Measurements from ENCODE around the gene BACH2. TPM values are rescaled to one million over a fixed set of nuclear protein-coding genes. Genes with fewer than 3 reads are reported as not detected.

Gene BACH2
- total and polyA plus RNA-seq, 9 of the 15 experiments (the other 6 are each of a cell fraction or from before 2014, with no cell fraction given), result 0.06 to 3.1 (median 0.59) TPM

DNA sequence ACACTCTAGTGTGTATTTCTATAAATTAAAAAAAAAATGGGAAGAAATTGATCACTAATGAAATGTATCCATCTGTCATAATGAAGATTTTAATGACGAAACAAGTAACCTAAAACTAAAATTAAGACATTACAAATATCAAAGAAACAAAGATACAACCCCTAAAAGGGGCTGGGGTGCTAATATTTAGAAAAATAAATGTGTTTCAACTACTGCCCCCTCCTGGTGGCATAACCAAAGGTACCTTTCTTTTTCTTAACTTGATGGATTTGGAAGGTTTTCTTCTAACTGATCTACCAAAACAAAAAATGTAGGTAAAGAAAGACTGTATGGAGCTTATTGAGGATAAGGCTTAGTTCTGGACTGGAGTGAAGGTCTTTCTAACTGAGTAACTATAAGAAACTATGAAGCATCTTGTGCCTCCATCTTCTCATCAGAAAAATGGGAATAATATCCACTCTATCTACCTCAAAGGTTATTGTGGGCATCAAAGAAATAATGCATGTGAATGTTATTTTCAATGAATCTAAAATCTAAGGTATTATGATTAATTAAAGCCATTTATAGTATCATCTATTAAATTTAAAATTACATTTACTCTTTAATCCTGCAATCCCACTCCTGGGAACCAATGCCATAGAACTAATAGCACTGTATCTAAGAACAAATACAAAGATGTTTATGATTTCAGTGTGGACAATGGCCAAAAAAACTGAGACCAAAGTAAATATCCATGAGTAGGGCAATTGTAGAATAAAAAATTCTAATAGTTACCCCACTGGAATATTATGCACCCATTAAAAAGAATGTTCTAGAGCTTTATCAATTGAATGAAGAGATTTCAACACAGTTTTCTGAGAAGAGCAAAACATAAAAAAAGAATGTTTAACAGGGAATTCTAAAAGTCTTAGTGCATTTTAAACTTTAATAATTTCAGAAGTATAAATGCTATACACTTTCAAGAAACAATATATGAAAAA, 117.2 kb downstream of the BACH2 start:
- no TSS peak for BruUV-seq (replicated peaks)
- Histone ChIP-seq H3K27ac (ENCODE audit: extremely low read depth, low read depth, low read length) (no peak overlapping the region), H3K36me3 (ENCODE audit: control insufficient read depth, insufficient read depth, low read length) (no peaks in the 10 kb centered on the region), H3K9me3 (replicated peaks; ENCODE audit: control insufficient read depth, insufficient read depth, low read depth, low read length) (no peaks in the 10 kb centered on the region), H3K4me2 (ENCODE audit: insufficient read depth, low read length) (no peak overlapping the region), H3K4me1 (replicated peaks in 1 of 2; ENCODE audit: control insufficient read depth in 2 of 2, insufficient read depth in 2 of 2, low read length in 2 of 2) (peaks cover 0 to 9% of the 10 kb centered on the region in 2 experiments; a peak in 2 of 5 replicates), H3K9me1 (ENCODE audit: control insufficient read depth, insufficient read depth, low read length) (no peaks in the 10 kb centered on the region), H3K4me3 (no peak overlapping the region), H2AFZ (ENCODE audit: low read depth, low read length) (no peak overlapping the region), H3K27me3 (ENCODE audit: control insufficient read depth in 2 of 2, insufficient read depth in 2 of 2, low read length in 2 of 2) (0 out of 5 replicates have a peak, but pooled peaks cover 0 to 4% of the 10 kb centered on the region in 2 experiments), H4K20me1 (replicated peaks; ENCODE audit: control insufficient read depth, insufficient read depth, low read length) (no peaks in the 10 kb centered on the region; the same call in 1 of the 2 replicates), H3K9ac (ENCODE audit: insufficient read depth in 1 of 2, low read depth in 2 of 2, low read length in 2 of 2) (no peak overlapping the region), H3K79me2 (ENCODE audit: control insufficient read depth, insufficient read depth, low read length) (no peaks in the 10 kb centered on the region)
- in situ Hi-C loops (cut with MboI) (no loop called here), intact Hi-C loops (cut with micrococcal nuclease) (loop anchor here (1.0 to 10.0 kb wide), 5 partner anchors 62 to 295 kb away; no protein-coding TSS in a partner anchor)
- 0% methylated on average over 1 of the region's 1 CpG for WGBS (ENCODE audit: insufficient coverage, low coverage, missing lambda C conversion rate)
- FAIRE-seq, result no peak
- ChIA-PET CTCF (ENCODE audit: low intra/inter-chr PET ratio) (interaction anchor here (0.7 to 1.3 kb wide), 2 partner anchors 209 to 238 kb away, joined by 3 read pairs; no protein-coding TSS in a partner anchor), POLR2A (no interaction called here)
- ATAC-seq, result no peak
- DNase-seq (ENCODE audit: extremely low read depth in 1 of 4, low spot score in 3 of 4), result peak in 1 of 4 experiments; percentile 30
- TF ChIP-seq, protein P1, sequence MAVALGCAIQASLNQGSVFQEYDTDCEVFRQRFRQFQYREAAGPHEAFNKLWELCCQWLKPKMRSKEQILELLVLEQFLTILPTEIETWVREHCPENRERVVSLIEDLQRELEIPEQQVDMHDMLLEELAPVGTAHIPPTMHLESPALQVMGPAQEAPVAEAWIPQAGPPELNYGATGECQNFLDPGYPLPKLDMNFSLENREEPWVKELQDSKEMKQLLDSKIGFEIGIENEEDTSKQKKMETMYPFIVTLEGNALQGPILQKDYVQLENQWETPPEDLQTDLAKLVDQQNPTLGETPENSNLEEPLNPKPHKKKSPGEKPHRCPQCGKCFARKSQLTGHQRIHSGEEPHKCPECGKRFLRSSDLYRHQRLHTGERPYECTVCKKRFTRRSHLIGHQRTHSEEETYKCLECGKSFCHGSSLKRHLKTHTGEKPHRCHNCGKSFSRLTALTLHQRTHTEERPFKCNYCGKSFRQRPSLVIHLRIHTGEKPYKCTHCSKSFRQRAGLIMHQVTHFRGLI (CRISPR knock-in tag; IDR thresholded peaks at IDR 0.05), result no peak
- no peak for TF ChIP-seq NFIX (CRISPR knock-in tag; IDR thresholded peaks at IDR 0.05; ENCODE audit: low read depth)
- no peak for TF ChIP-seq FOXK2 (conservative IDR thresholded peaks at IDR 0.05 in 1 of 2, IDR thresholded peaks at IDR 0.05 in 1 of 2; ENCODE audit: low read depth in 2 of 2)
- TF ChIP-seq TRIM24 (IDR thresholded peaks at IDR 0.05), result no peak
- TF ChIP-seq, protein P2, sequence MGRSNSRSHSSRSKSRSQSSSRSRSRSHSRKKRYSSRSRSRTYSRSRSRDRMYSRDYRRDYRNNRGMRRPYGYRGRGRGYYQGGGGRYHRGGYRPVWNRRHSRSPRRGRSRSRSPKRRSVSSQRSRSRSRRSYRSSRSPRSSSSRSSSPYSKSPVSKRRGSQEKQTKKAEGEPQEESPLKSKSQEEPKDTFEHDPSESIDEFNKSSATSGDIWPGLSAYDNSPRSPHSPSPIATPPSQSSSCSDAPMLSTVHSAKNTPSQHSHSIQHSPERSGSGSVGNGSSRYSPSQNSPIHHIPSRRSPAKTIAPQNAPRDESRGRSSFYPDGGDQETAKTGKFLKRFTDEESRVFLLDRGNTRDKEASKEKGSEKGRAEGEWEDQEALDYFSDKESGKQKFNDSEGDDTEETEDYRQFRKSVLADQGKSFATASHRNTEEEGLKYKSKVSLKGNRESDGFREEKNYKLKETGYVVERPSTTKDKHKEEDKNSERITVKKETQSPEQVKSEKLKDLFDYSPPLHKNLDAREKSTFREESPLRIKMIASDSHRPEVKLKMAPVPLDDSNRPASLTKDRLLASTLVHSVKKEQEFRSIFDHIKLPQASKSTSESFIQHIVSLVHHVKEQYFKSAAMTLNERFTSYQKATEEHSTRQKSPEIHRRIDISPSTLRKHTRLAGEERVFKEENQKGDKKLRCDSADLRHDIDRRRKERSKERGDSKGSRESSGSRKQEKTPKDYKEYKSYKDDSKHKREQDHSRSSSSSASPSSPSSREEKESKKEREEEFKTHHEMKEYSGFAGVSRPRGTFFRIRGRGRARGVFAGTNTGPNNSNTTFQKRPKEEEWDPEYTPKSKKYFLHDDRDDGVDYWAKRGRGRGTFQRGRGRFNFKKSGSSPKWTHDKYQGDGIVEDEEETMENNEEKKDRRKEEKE (IDR thresholded peaks at IDR 0.05; ENCODE audit: borderline replicate concordance in 1 of 2, control insufficient read depth in 1 of 2, low read depth in 2 of 2, low read length in 1 of 2), result no peak

Data from K562 (cell line).